ES-I3 (cell line): Measurements from ENCODE around the gene BAX.
A peak's percentile ranks its signal among the peaks of the same experiment; 100 is the strongest.

Experiments used
- H3K36me3 ChIP-seq: 2 replicates; pipeline ENCODE4 v1.6.1; 2013; ENCODE audit warnings: mild to moderate bottlenecking, low read length, control low read depth, moderate library complexity; ENCODE audit not compliant: insufficient read depth
- H3K4me1 ChIP-seq: 2 replicates; pipeline ENCODE4 v1.6.1; 2013; ENCODE audit warnings: mild to moderate bottlenecking, control low read depth, low read length; ENCODE audit not compliant: insufficient read depth
- H3K9ac ChIP-seq: 2 replicates; pipeline ENCODE4 v1.6.1; 2013; ENCODE audit warnings: low read depth, mild to moderate bottlenecking, low read length, moderate library complexity
- H3K9me3 ChIP-seq: 2 replicates; pipeline ENCODE4 v1.6.1; 2013; ENCODE audit warnings: mild to moderate bottlenecking, low read length, moderate library complexity; ENCODE audit not compliant: control insufficient read depth, insufficient read depth

BAX gene

GRCh38 chr19:48993175-48994034 lies 38.7 kb downstream of the BAX start, which contains the start of the genes GYS1 and RUVBL2:
GYS1 (minus strand) TSS chr19:48993309; CDS start chr19:48993112, 197 bp downstream.
RUVBL2 (plus strand) TSS chr19:48993887; CDS start chr19:48993912, 25 bp downstream.
- Histone ChIP-seq H3K4me1 (peaks cover 8% of the 10 kb centered on the region; the same call in 1 of the 2 replicates), H3K9me3 (no peaks in the 10 kb centered on the region), H3K36me3 (peaks cover 2% of the 10 kb centered on the region; the same call in 1 of the 2 replicates), H3K9ac (peak within 1 kb of the TSS; percentile 96)

GRCh38 chr19:48994035-48994386 lies 39.3 kb downstream of the BAX start:
- Histone ChIP-seq H3K36me3 (no peaks in the 10 kb centered on the region), H3K9ac (peak overlapping the region; percentile 96), H3K9me3 (no peaks in the 10 kb centered on the region), H3K4me1 (peaks cover 8% of the 10 kb centered on the region; the same call in 1 of the 2 replicates)

GRCh38 chr19:48997972-48998371 lies 43.3 kb downstream of the BAX start:
- no peak overlapping the region for H3K9ac ChIP-seq

GRCh38 chr19:48999481-49000325 lies 45.0 kb downstream of the BAX start:
- no peak overlapping the region for H3K9ac ChIP-seq
- H3K9me3 ChIP-seq: no peaks in the 10 kb centered on the region
- H3K36me3 ChIP-seq: peaks cover 10% of the 10 kb centered on the region
- H3K4me1 ChIP-seq: peaks cover 6% of the 10 kb centered on the region; the same call in 1 of the 2 replicates

More at GRCh38 chr19:48997972-48998371, 43.3 kb downstream of the BAX start:
- peaks cover 3% of the 10 kb centered on the region; the same call in 1 of the 2 replicates for H3K36me3 ChIP-seq
- H3K4me1 ChIP-seq: peaks cover 6% of the 10 kb centered on the region; the same call in 1 of the 2 replicates
- H3K9me3 ChIP-seq: no peaks in the 10 kb centered on the region

- H3K9me3 ChIP-seq: no peaks in the 10 kb centered on the region
Measured at GRCh38 chr19:49004133-49004532, 49.5 kb downstream of the BAX start.

GRCh38 chr19:49004964-49005614 lies 50.4 kb downstream of the BAX start:
- no peaks in the 10 kb centered on the region for H3K4me1 ChIP-seq
- H3K36me3 ChIP-seq: peaks cover 20% of the 10 kb centered on the region
- H3K9ac ChIP-seq: no peak overlapping the region
- no peaks in the 10 kb centered on the region for H3K9me3 ChIP-seq

More at GRCh38 chr19:49004133-49004532, 49.5 kb downstream of the BAX start:
- Histone ChIP-seq H3K4me1 (peaks cover 6% of the 10 kb centered on the region; the same call in 1 of the 2 replicates), H3K36me3 (peaks cover 19% of the 10 kb centered on the region), H3K9ac (no peak overlapping the region)

- H3K9me3 ChIP-seq: no peaks in the 10 kb centered on the region
- H3K9ac ChIP-seq: no peak overlapping the region
- H3K36me3 ChIP-seq: peaks cover 31% of the 10 kb centered on the region
- no peaks in the 10 kb centered on the region for H3K4me1 ChIP-seq
Measured at GRCh38 chr19:49006905-49007304, 52.2 kb downstream of the BAX start.

GRCh38 chr19:49009828-49010227 lies 55.2 kb downstream of the BAX start:
- no peaks in the 10 kb centered on the region for H3K9me3 ChIP-seq
- no peaks in the 10 kb centered on the region for H3K4me1 ChIP-seq
- peaks cover 26% of the 10 kb centered on the region for H3K36me3 ChIP-seq
- no peak overlapping the region for H3K9ac ChIP-seq

GRCh38 chr19:49010453-49010852 lies 55.8 kb downstream of the BAX start:
- H3K4me1 ChIP-seq: no peaks in the 10 kb centered on the region
- H3K9ac ChIP-seq: no peak overlapping the region
- no peaks in the 10 kb centered on the region for H3K9me3 ChIP-seq
- peaks cover 24% of the 10 kb centered on the region for H3K36me3 ChIP-seq

- no peaks in the 10 kb centered on the region for H3K4me1 ChIP-seq
- H3K36me3 ChIP-seq: peaks cover 24% of the 10 kb centered on the region
- no peak overlapping the region for H3K9ac ChIP-seq
- H3K9me3 ChIP-seq: no peaks in the 10 kb centered on the region
Measured at GRCh38 chr19:49011194-49011593, 56.5 kb downstream of the BAX start.
